Gastroesophageal sphincter (tissue), 3 donors: ENCODE measurements around the gene HOXA4.

Experiments
- POLR2A ChIP-seq, 2 donors: fragments of 450-650 bp; IDR thresholded peaks; one replicate each; pipeline ENCODE4 v1.6.1; 2017; ENCODE audit warnings: antibody characterized with exemption in 2 of 2, mild to moderate bottlenecking in 2 of 2, moderate library complexity in 1 of 2
- TF ChIP-seq, protein P1 (sequence below), 4 experiments: fragments of 200-600 bp in 2 of 4; fragments of 450-650 bp in 2 of 4; sonication (generic) in 1 of 4; IDR thresholded peaks; one replicate each; pipeline ENCODE4 v1.5.1; 2017 to 2019; ENCODE audit warnings: antibody characterized with exemption in 4 of 4, mild to moderate bottlenecking in 2 of 4, moderate library complexity in 2 of 4

DNA sequence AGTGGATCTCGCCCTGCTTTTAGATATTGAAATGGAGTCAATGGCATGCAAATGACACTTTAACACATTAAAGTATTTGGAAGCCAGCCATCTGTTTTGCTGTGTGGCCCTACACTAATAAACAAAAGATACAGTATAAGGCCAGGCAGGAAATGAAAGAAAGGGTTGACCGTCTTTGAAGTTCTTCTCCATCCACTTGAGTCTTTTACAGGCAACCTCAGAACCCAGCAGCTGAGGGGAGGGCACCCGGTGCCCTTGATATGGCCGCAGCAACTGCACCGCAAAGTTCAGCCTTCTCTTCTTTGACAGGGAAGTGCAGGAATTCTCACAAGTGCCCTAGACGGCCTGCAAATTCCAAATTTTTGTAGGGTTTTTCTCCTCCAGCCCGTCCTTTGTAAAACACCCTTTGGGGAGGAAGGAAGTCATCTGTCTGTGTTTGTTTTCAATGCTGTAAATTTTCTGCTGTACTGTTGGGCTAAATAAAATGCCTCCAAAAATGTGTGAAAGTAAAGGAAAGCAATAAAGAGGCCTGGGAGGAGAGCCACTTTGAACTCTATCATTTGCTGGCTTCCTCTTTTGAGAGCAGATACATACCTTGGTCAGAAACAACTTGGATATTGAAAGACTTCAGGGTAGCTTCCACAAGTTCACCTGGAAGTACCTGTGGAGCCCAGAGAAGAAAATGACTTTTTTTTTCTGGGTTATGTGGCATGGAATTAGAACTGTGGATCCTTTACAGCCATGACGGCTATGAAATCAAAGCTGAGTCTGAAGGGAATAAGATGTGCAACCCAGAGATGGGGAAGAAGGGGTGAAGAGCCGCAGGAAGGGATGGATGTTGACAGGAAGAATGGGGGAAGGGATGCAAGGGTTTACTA lies 38.4 kb downstream of the HOXA4 start:
- TF ChIP-seq, protein P1, sequence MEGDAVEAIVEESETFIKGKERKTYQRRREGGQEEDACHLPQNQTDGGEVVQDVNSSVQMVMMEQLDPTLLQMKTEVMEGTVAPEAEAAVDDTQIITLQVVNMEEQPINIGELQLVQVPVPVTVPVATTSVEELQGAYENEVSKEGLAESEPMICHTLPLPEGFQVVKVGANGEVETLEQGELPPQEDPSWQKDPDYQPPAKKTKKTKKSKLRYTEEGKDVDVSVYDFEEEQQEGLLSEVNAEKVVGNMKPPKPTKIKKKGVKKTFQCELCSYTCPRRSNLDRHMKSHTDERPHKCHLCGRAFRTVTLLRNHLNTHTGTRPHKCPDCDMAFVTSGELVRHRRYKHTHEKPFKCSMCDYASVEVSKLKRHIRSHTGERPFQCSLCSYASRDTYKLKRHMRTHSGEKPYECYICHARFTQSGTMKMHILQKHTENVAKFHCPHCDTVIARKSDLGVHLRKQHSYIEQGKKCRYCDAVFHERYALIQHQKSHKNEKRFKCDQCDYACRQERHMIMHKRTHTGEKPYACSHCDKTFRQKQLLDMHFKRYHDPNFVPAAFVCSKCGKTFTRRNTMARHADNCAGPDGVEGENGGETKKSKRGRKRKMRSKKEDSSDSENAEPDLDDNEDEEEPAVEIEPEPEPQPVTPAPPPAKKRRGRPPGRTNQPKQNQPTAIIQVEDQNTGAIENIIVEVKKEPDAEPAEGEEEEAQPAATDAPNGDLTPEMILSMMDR (IDR thresholded peaks at IDR 0.05), result no peak
- no peak for TF ChIP-seq POLR2A (IDR thresholded peaks at IDR 0.05)
